Vagina (tissue), 2 donors: ENCODE results near the gene WIPF3. TPM values are rescaled to one million over a fixed set of nuclear protein-coding genes. Genes with fewer than 3 reads are reported as not detected.

Source experiments
- DNase-seq, 2 donors: peaks; one replicate each; pipeline ENCODE4 v3.0.0-alpha.2; 2017; ENCODE audit errors: extremely low spot score in 2 of 2
- H3K27ac ChIP-seq: fragments of 200-600 bp; sonication (generic); one replicate; pipeline ENCODE4 v1.5.1; 2019
- H3K27me3 ChIP-seq: fragments of 200-600 bp; sonication (generic); one replicate; pipeline ENCODE4 v1.5.1; 2019
- H3K36me3 ChIP-seq, 2 donors: fragments of 200-600 bp; sonication (generic); one replicate each; pipeline ENCODE4 v1.5.1; 2017 to 2019
- H3K4me1 ChIP-seq: fragments of 200-600 bp; sonication (generic); one replicate; pipeline ENCODE4 v1.5.1; 2019
- H3K4me3 ChIP-seq, 2 donors: fragments of 200-600 bp; sonication (generic); 1 replicate in 1 of 2; 2 replicates in 1 of 2; pipeline ENCODE4 v1.5.1; 2016 to 2019
- H3K9me3 ChIP-seq: fragments of 200-600 bp; sonication (generic); one replicate; pipeline ENCODE4 v1.5.1; 2019
- CTCF ChIP-seq, 3 experiments: fragments of 450-650 bp in 2 of 3; fragments of 200-600 bp in 1 of 3; sonication (generic) in 1 of 3; IDR thresholded peaks; one replicate each; pipeline ENCODE4 v1.5.1; 2017 to 2019; ENCODE audit warnings: antibody characterized with exemption in 3 of 3, mild to moderate bottlenecking in 2 of 3, moderate library complexity in 2 of 3
- POLR2A ChIP-seq, 2 donors: fragments of 450-650 bp; IDR thresholded peaks; one replicate each; pipeline ENCODE4 v1.6.1; 2017; ENCODE audit warnings: antibody characterized with exemption in 2 of 2, mild to moderate bottlenecking in 2 of 2, moderate library complexity in 2 of 2
- POLR2AphosphoS5 ChIP-seq, 2 donors: sonication (generic); formaldehyde crosslinking; IDR thresholded peaks; one replicate each; pipeline ENCODE4 v1.9.0; 2017; ENCODE audit warnings: antibody characterized with exemption in 2 of 2, mild to moderate bottlenecking in 2 of 2, low read depth in 1 of 2; ENCODE audit not compliant: insufficient read depth in 1 of 2
- intact Hi-C: fragments of 100-400 bp; cut with DNase I; formaldehyde crosslinking; loops from one replicate; pipeline ENCODE4 v1.15.1; 2023
- total RNA-seq: library from RNA; depleted of rRNA; stranded (reverse); fragments of >200 nt; gene quantifications from one replicate; pipeline ENCODE4 v1.2.3, GENCODE V29; 2016

The WIPF3 gene
- total RNA-seq, 1 donor from 2014 or later, result 0.25 TPM

- no peak for TF ChIP-seq POLR2A (IDR thresholded peaks at IDR 0.05)
- intact Hi-C loops, result no loop called here
- DNase-seq, result no peak
- no peak overlapping the region for H3K27ac ChIP-seq
- no peaks in the 10 kb centered on the region for H3K9me3 ChIP-seq
- no peaks in the 10 kb centered on the region for H3K27me3 ChIP-seq
- H3K36me3 ChIP-seq, result no peaks in the 10 kb centered on the region
- no peak overlapping the region for H3K4me3 ChIP-seq
- H3K4me1 ChIP-seq, result no peaks in the 10 kb centered on the region
These were observed 58.3 kb downstream of the WIPF3 start for GRCh38 chr7:29864656-29865055.

DNA sequence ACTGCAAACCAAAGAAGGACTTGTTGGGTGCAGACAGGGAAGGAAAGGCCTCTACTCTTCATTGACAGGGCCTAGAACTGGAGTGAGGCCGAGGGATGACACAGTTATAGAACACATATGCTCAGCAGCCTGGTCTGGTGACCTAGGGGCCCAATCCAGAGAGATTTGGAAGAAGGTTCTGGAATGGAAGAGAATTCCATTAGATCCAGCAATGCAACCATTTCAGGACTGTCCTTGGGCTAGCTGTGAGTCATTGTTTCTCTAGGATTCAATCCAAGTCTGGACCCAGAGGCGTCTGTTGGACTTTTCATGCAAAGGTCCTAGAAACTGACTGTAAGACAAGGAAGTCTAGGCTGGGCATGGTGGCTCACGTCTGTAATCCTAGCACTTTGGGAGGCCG lies 59.2 kb downstream of the WIPF3 start:
- no peaks in the 10 kb centered on the region for H3K27me3 ChIP-seq
- no peak for DNase-seq
- TF ChIP-seq POLR2AphosphoS5 (IDR thresholded peaks at IDR 0.05; ENCODE audit: insufficient read depth in 1 of 2, low read depth in 1 of 2) (no peak), CTCF (IDR thresholded peaks at IDR 0.05) (no peak), POLR2A (IDR thresholded peaks at IDR 0.05) (no peak)
- H3K4me1 ChIP-seq, result no peaks in the 10 kb centered on the region
- H3K36me3 ChIP-seq, result no peaks in the 10 kb centered on the region
- no peak overlapping the region for H3K4me3 ChIP-seq
- intact Hi-C loops, result no loop called here
- H3K9me3 ChIP-seq, result no peaks in the 10 kb centered on the region
- no peak overlapping the region for H3K27ac ChIP-seq

- Histone ChIP-seq H3K4me3 (no peak overlapping the region), H3K4me1 (no peaks in the 10 kb centered on the region), H3K27ac (no peak overlapping the region), H3K27me3 (no peaks in the 10 kb centered on the region), H3K36me3 (no peaks in the 10 kb centered on the region), H3K9me3 (no peaks in the 10 kb centered on the region)
- intact Hi-C loops, result no loop called here
- no peak for TF ChIP-seq POLR2AphosphoS5 (IDR thresholded peaks at IDR 0.05; ENCODE audit: insufficient read depth in 1 of 2, low read depth in 1 of 2)
- TF ChIP-seq POLR2A (IDR thresholded peaks at IDR 0.05), result no peak
- DNase-seq, result no peak
These were observed 60.2 kb downstream of the WIPF3 start for GRCh38 chr7:29866490-29866930.

DNA sequence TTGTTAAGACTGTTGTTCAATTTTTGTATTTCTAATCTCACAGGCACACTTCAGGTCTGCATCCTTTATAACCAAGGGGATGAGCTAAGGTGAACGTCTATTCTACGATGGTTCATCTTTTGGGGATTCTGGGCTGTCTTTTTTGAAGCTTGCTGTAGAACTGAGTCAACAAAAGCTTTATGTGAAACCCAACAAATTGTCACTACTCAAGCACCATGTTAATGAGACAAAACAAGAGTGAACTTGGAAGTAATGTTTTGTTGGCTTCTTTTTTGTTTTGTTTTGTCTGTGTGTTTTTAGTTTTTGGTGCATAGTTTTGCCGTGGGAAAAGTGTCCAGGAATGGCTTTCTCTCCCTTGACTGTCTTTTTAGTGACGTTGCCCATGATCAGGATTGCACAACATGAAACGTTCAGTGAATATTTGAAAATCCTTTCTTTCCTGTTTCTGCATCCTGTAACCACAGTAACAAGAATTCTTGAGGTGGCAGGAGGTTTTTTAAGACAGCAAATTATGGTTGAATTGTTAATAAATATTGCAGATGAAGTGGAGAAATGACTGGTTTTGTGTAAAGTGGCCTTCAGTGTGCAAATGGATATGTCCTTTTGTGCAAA lies 65.6 kb downstream of the WIPF3 start:
- H3K9me3 ChIP-seq, result no peaks in the 10 kb centered on the region
- H3K27ac ChIP-seq, result no peak overlapping the region
- TF ChIP-seq POLR2A (IDR thresholded peaks at IDR 0.05) (no peak), POLR2AphosphoS5 (IDR thresholded peaks at IDR 0.05; ENCODE audit: insufficient read depth in 1 of 2, low read depth in 1 of 2) (no peak), CTCF (IDR thresholded peaks at IDR 0.05) (no peak)
- no peaks in the 10 kb centered on the region for H3K4me1 ChIP-seq
- intact Hi-C loops, result no loop called here
- H3K27me3 ChIP-seq, result no peaks in the 10 kb centered on the region
- H3K36me3 ChIP-seq, result no peaks in the 10 kb centered on the region
- H3K4me3 ChIP-seq, result no peak overlapping the region
- no peak for DNase-seq

- Histone ChIP-seq H3K36me3 (no peaks in the 10 kb centered on the region), H3K27ac (no peak overlapping the region), H3K9me3 (no peaks in the 10 kb centered on the region), H3K4me3 (no peak overlapping the region), H3K27me3 (no peaks in the 10 kb centered on the region), H3K4me1 (no peaks in the 10 kb centered on the region)
- intact Hi-C loops, result no loop called here
- no peak for TF ChIP-seq CTCF (IDR thresholded peaks at IDR 0.05)
- no peak for TF ChIP-seq POLR2AphosphoS5 (IDR thresholded peaks at IDR 0.05; ENCODE audit: insufficient read depth in 1 of 2, low read depth in 1 of 2)
- no peak for TF ChIP-seq POLR2A (IDR thresholded peaks at IDR 0.05)
- DNase-seq, result no peak
These were observed 67.5 kb downstream of the WIPF3 start for GRCh38 chr7:29873644-29874294.

DNA sequence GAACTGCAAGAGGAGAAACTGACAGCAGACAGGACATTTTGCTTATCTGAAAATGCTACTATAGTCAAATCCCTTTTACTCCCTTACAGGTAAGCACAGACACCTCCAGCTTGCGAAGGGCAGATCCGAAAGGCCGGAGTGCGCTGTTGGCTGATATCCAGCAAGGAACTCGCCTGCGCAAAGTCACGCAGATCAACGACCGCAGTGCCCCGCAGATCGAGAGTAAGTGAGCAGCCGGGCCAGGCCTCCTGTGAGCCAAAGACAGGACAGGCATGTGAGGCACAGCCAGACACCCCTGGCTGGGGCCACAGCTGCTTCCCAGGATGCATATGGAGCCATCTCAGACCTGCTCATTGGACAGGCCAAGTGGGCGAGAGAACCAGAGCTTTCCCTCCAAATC lies 69.4 kb downstream of the WIPF3 start:
- Histone ChIP-seq H3K27ac (no peak overlapping the region), H3K4me1 (no peaks in the 10 kb centered on the region), H3K4me3 (no peak overlapping the region), H3K9me3 (no peaks in the 10 kb centered on the region), H3K36me3 (no peaks in the 10 kb centered on the region), H3K27me3 (no peaks in the 10 kb centered on the region)
- TF ChIP-seq POLR2A (IDR thresholded peaks at IDR 0.05), result no peak
- no peak for DNase-seq
- intact Hi-C loops, result no loop called here
